ENCODE measurements around the gene TOMM70.

GRCh38 chr3:100402256-100402655, 1.4 kb upstream of the TOMM70 start:
- TF ChIP-seq CTCF (IDR thresholded peaks at IDR 0.05; ENCODE audit: extremely low read depth in 1 of 2, insufficient read depth in 1 of 2, low read depth in 1 of 2, low read length in 2 of 2) = no peak
- TF ChIP-seq POLR2AphosphoS5 (IDR thresholded peaks at IDR 0.05; ENCODE audit: insufficient read depth, low read depth, low read length) = no peak
- no peak for TF ChIP-seq POLR2A (IDR thresholded peaks at IDR 0.05; ENCODE audit: low read depth, low read length)
- no peak for TF ChIP-seq EZH2 (IDR thresholded peaks at IDR 0.05; ENCODE audit: borderline replicate concordance, low read depth, low read length, severe bottlenecking)
- TF ChIP-seq MAX (IDR thresholded peaks at IDR 0.05; ENCODE audit: insufficient read depth, insufficient read length) = no peak
- TF ChIP-seq MYC (IDR thresholded peaks at IDR 0.05; ENCODE audit: low read depth, low read length) = no peak
- TF ChIP-seq FOS (IDR thresholded peaks at IDR 0.05; ENCODE audit: borderline replicate concordance, insufficient read depth, low read length) = no peak
- TF ChIP-seq JUN (IDR thresholded peaks at IDR 0.05; ENCODE audit: borderline replicate concordance, insufficient read depth, insufficient read length, low read depth) = no peak

Data from endothelial cell of umbilical vein (primary cell).